ENCODE results near the gene PAK4.

DNA sequence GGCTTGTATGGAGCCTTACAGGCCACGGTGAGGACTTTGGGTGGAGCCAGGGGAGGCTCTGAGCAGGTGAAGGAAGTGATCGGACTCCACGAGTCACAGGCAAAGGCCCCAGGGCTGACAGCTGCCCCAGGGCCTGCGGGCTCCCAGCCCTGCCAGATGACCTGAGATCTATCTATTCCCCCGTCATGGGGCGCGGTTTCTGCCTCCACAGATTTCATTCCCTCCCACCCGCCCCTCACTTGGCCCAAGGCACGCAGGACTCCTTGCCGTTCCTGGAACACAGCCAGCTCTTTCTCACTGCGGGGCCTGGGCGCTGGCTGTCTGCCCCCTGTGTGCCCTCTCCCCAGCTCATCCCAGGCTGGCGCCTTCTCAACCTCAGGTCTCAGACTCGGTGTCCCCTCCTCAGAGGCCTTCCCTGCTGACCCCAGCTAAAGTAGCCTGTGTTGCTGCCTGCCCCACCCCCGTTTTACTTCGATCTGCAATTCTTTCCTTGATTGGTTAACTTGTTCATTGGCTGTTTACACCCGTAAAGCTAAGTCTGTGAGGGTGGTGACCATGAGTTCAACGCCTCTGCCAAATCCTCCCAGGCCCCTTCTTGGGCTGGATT is 13.9 kb upstream of the PAK4 start:
- TF ChIP-seq POLR2AphosphoS5 (IDR thresholded peaks at IDR 0.05; ENCODE audit: low read depth, low read length) (no peak), POLR2A (IDR thresholded peaks at IDR 0.05; ENCODE audit: low read depth, low read length) (no peak), TAF1 (IDR thresholded peaks at IDR 0.05; ENCODE audit: borderline replicate concordance, low read depth, low read length) (no peak)
